Lung (tissue), 12 donors: ENCODE data around the gene PTPRN2. TPM values are rescaled to one million over a fixed set of nuclear protein-coding genes. Genes with fewer than 3 reads are reported as not detected.

ENCODE experiments used
- ATAC-seq: fragments of 200-7000 bp; cut with Tn5 transposase; one replicate; pipeline ENCODE4 v1.9.1; 2020; ENCODE audit warnings: moderate number of reproducible peaks; ENCODE audit not compliant: insufficient read depth, low FRiP score
- DNase-seq, 3 donors: peaks; one replicate each; pipeline ENCODE4 v3.0.0-alpha.2; 2013 to 2017
- H3K27ac ChIP-seq, 2 donors: one replicate each; pipeline ENCODE4 v1.5.1; 2013; ENCODE audit warnings: mild to moderate bottlenecking in 2 of 2, moderate library complexity in 2 of 2, control low read depth in 1 of 2, inconsistent platforms in 1 of 2, low read depth in 1 of 2, low read length in 1 of 2
- H3K27me3 ChIP-seq, 3 donors: one replicate each; pipeline ENCODE4 v1.5.1; 2013; ENCODE audit warnings: low read length in 2 of 3; ENCODE audit not compliant: control insufficient read depth in 3 of 3, insufficient read depth in 3 of 3
- H3K36me3 ChIP-seq, 4 donors: one replicate each; pipeline ENCODE4 v1.5.1; 2013; ENCODE audit warnings: low read length in 4 of 4, mild to moderate bottlenecking in 1 of 4, moderate library complexity in 1 of 4; ENCODE audit not compliant: control insufficient read depth in 4 of 4, insufficient read depth in 4 of 4
- H3K4me1 ChIP-seq, 5 donors: one replicate each; pipeline ENCODE4 v1.5.1; 2013; ENCODE audit warnings: low read length in 5 of 5, mild to moderate bottlenecking in 2 of 5, moderate library complexity in 1 of 5; ENCODE audit not compliant: control insufficient read depth in 5 of 5, insufficient read depth in 5 of 5
- H3K4me3 ChIP-seq: one replicate; pipeline ENCODE4 v1.5.1; 2013; ENCODE audit warnings: mild to moderate bottlenecking, control low read depth, moderate library complexity
- H3K9ac ChIP-seq, 2 donors: one replicate each; pipeline ENCODE4 v1.5.1; 2013; ENCODE audit warnings: low read length in 2 of 2, control low read depth in 1 of 2; ENCODE audit not compliant: insufficient read depth in 1 of 2
- H3K9me3 ChIP-seq, 4 donors: one replicate each; pipeline ENCODE4 v1.5.1; 2013; ENCODE audit warnings: low read length in 3 of 4, mild to moderate bottlenecking in 1 of 4, moderate library complexity in 1 of 4; ENCODE audit not compliant: control insufficient read depth in 4 of 4, insufficient read depth in 3 of 4
- CTCF ChIP-seq: IDR thresholded peaks from 2 replicates; pipeline ENCODE4 v1.5.1; 2012; ENCODE audit warnings: mild to moderate bottlenecking; ENCODE audit errors: control extremely low read depth, extremely low read depth
- WGBS, 2 donors: extraction: QIAGEN DNeasy Blood & Tissue Kit; methylation state at CpG; one replicate each; pipeline ENCODE4 v1.1.7; 2013; 5-methylcytosine and 5-hydroxymethylcytosine counted together
- polyA plus RNA-seq, 2 donors: library from polyadenylated mRNA; stranded (reverse); fragments of 200-250 nt; gene quantifications; one replicate each; pipeline ENCODE4 v1.2.1, GENCODE V29; 2013
- total RNA-seq, 2 donors: library from RNA; depleted of rRNA in 1 of 2; stranded (reverse); fragments of >200 nt in 1 of 2; gene quantifications; one replicate each; pipeline ENCODE4 v1.2.1, GENCODE V29; 2014 to 2021
- donor health status: control.
- donor health status: control.
- donor health status: Bipolar disorder and iron deficiency.
- donor health status: healthy.
- donor health status: DM: yes; HTN: yes; CAD: no.

PTPRN2 gene
- total and polyA plus RNA-seq, 4 donors = 2.1 to 7.4 (median 4.4) TPM

GRCh38 chr7:158101821-158102450 is 485.7 kb downstream of the PTPRN2 start:
- H3K36me3 ChIP-seq = no peaks in the 10 kb centered on the region
- 89 to 91% methylated on average over 14 of the region's 14 CpGs for WGBS, 2 donors
- no peak for DNase-seq
- no peaks in the 10 kb centered on the region for H3K4me1 ChIP-seq
- no peak overlapping the region for H3K4me3 ChIP-seq
- no peaks in the 10 kb centered on the region for H3K27me3 ChIP-seq
- H3K27ac ChIP-seq = no peak overlapping the region
- TF ChIP-seq CTCF = no peak
- peaks cover 0 to 9% (median 2%) of the 10 kb centered on the region in 4 donors for H3K9me3 ChIP-seq
- ATAC-seq = no peak
- H3K9ac ChIP-seq = no peak overlapping the region

- DNase-seq = no peak
- no peak for ATAC-seq
- H3K9me3 ChIP-seq = peaks cover 0 to 6% (median 0%) of the 10 kb centered on the region in 4 donors
- TF ChIP-seq CTCF = no peak
- H3K27ac ChIP-seq = no peak overlapping the region
- no peaks in the 10 kb centered on the region for H3K36me3 ChIP-seq
- H3K4me3 ChIP-seq = no peak overlapping the region
- H3K9ac ChIP-seq = no peak overlapping the region
- H3K27me3 ChIP-seq = no peaks in the 10 kb centered on the region
- 93 to 94% methylated on average over 51 to 54 of the region's 54 CpGs for WGBS, 2 donors
- no peaks in the 10 kb centered on the region for H3K4me1 ChIP-seq
Observed at GRCh38 chr7:158098125-158099030, 489.2 kb downstream of the PTPRN2 start.

GRCh38 chr7:158097453-158098124 is 490.0 kb downstream of the PTPRN2 start:
- 81 to 87% methylated on average over 39 of the region's 39 CpGs for WGBS, 2 donors
- H3K9ac ChIP-seq = no peak overlapping the region
- no peak overlapping the region for H3K27ac ChIP-seq
- H3K4me1 ChIP-seq = no peaks in the 10 kb centered on the region
- peaks cover 0 to 6% (median 0%) of the 10 kb centered on the region in 4 donors for H3K9me3 ChIP-seq
- ATAC-seq (no peak), DNase-seq (no peak)
- no peaks in the 10 kb centered on the region for H3K27me3 ChIP-seq
- no peaks in the 10 kb centered on the region for H3K36me3 ChIP-seq
- no peak for TF ChIP-seq CTCF
- no peak overlapping the region for H3K4me3 ChIP-seq
